ENCODE results near the gene SFXN3. TPM values are rescaled to one million over a fixed set of nuclear protein-coding genes. Genes with fewer than 3 reads are reported as not detected.

The SFXN3 gene
- total RNA-seq, 1 experiment from 2014 or later = 2.8 TPM

- Histone ChIP-seq H2BK120ac (ENCODE audit: low read depth, low read length, poor library complexity, severe bottlenecking) (no peak within 1 kb of the TSS), H3K9ac (ENCODE audit: extremely low read depth, insufficient read length, low read length) (peak within 1 kb of the TSS; percentile 86), H3K27me3 (ENCODE audit: insufficient read depth, low read length) (no peaks in the 10 kb centered on the region), H4K5ac (ENCODE audit: insufficient read length, low read depth, low read length) (no peak within 1 kb of the TSS), H2BK12ac (ENCODE audit: insufficient read length, low read depth, low read length) (no peak within 1 kb of the TSS), H3K56ac (ENCODE audit: insufficient read length, low read depth, low read length) (no peak within 1 kb of the TSS), H3K4me1 (ENCODE audit: insufficient read depth, low read length) (peaks cover 2% of the 10 kb centered on the region; the same call in 1 of the 2 replicates), H3K79me1 (ENCODE audit: insufficient read depth, low read depth, low read length, poor library complexity, severe bottlenecking) (no peaks in the 10 kb centered on the region), H3K23ac (ENCODE audit: insufficient read length, low read depth, low read length) (no peak within 1 kb of the TSS), H3K79me2 (ENCODE audit: insufficient read depth, low read length) (no peaks in the 10 kb centered on the region; the same call in 1 of the 2 replicates), H3K18ac (ENCODE audit: insufficient read length, low read depth, low read length) (peak within 1 kb of the TSS; percentile 88), H2BK5ac (ENCODE audit: insufficient read length, low read length) (no peak within 1 kb of the TSS), H3K23me2 (ENCODE audit: insufficient read length, low read depth, low read length, poor library complexity, severe bottlenecking) (peaks cover 33% of the 10 kb centered on the region), H2AFZ (ENCODE audit: low read length) (no peak within 1 kb of the TSS), H4K91ac (ENCODE audit: insufficient read length, low read depth, low read length) (no peak within 1 kb of the TSS), H3K9me3 (ENCODE audit: control insufficient read depth, low read depth, low read length) (no peaks in the 10 kb centered on the region), H2BK15ac (ENCODE audit: low read depth, low read length) (no peak within 1 kb of the TSS), H3T11ph (ENCODE audit: low read length) (no peak within 1 kb of the TSS), H3K14ac (ENCODE audit: insufficient read depth, low read length) (peak within 1 kb of the TSS; percentile 89), H4K20me1 (ENCODE audit: control insufficient read depth, insufficient read depth, insufficient read length) (no peaks in the 10 kb centered on the region), H2AK5ac (ENCODE audit: insufficient read length, low read length) (no peak within 1 kb of the TSS), H3K27ac (ENCODE audit: insufficient read length, low read depth, low read length) (peak within 1 kb of the TSS; percentile 14), H2BK20ac (ENCODE audit: low read depth, low read length, poor library complexity, severe bottlenecking) (no peak within 1 kb of the TSS), H3K4me2 (ENCODE audit: insufficient read depth, insufficient read length, low read length) (peak within 1 kb of the TSS; percentile 98), H4K8ac (replicated peaks; ENCODE audit: insufficient read length, low read depth, low read length) (no peak within 1 kb of the TSS), H3K4ac (ENCODE audit: low read depth, low read length) (no peak within 1 kb of the TSS; the same call in 1 of the 2 replicates)
- no peak for TF ChIP-seq CTCF (conservative IDR thresholded peaks at IDR 0.05)
- Mint-ChIP-seq H3K36me3 (ENCODE audit: insufficient read depth in 1 of 3, low read depth in 3 of 3) (peaks cover 11 to 26% (median 22%) of the 10 kb centered on the region in 3 experiments), H3K9me3 (no peaks in the 10 kb centered on the region; a peak in 2 of 5 replicates), H3K27ac (peak within 1 kb of the TSS; percentile 71 to 97 (median 94)), H3K27me3 (ENCODE audit: low read depth) (no peaks in the 10 kb centered on the region), H3K4me1 (peaks cover 30 to 35% of the 10 kb centered on the region in 2 experiments), H3K4me3 (peak within 1 kb of the TSS; percentile 88 to 92)
- DNase-seq = no peak
- WGBS (ENCODE audit: extremely low coverage, insufficient read length, low lambda C conversion rate) = no CpG with 5 or more reads among the region's 44 CpGs
Measured at GRCh38 chr10:100999742-101000126, 31.3 kb upstream of the SFXN3 start, which contains the start of gene LZTS2. Gene LZTS2 (plus strand): TSS chr10:100999808. CDS start chr10:101002539, 2,731 bp downstream.

All from H9 (cell line).